ENCODE results near the gene NME7.
"Not testable (repeated sequence)": the region's sequence is repeated elsewhere in the genome, so short reads cannot be mapped to it uniquely, and the experiment has no call there.

NME7 gene

GRCh38 chr1:169217636-169218035, 150.0 kb downstream of the NME7 start:
- DNase-seq (ENCODE audit: low read depth), result no peak

- DNase-seq (ENCODE audit: low read depth), result no peak
These were observed 153.0 kb downstream of the NME7 start for GRCh38 chr1:169214598-169214997.

GRCh38 chr1:169212088-169212487, 155.5 kb downstream of the NME7 start:
- no peak for DNase-seq (ENCODE audit: low read depth)

- DNase-seq (ENCODE audit: low read depth), result no peak
These were observed 159.6 kb downstream of the NME7 start for GRCh38 chr1:169207797-169208520.

GRCh38 chr1:169204157-169204556, 163.4 kb downstream of the NME7 start:
- no peak for DNase-seq (ENCODE audit: low read depth)

GRCh38 chr1:169202791-169203665, 164.6 kb downstream of the NME7 start:
- no peak for DNase-seq (ENCODE audit: low read depth)

GRCh38 chr1:169201084-169201619, 166.4 kb downstream of the NME7 start:
- DNase-seq (ENCODE audit: low read depth), result peak; percentile 43

- no peak for DNase-seq (ENCODE audit: low read depth)
These were observed 167.3 kb downstream of the NME7 start for GRCh38 chr1:169200319-169200718.

- no peak for DNase-seq (ENCODE audit: low read depth)
These were observed 171.0 kb downstream of the NME7 start for GRCh38 chr1:169196581-169196980.

- no peak for DNase-seq (ENCODE audit: low read depth)
These were observed 171.4 kb downstream of the NME7 start for GRCh38 chr1:169196161-169196560.

GRCh38 chr1:169193191-169193850, 174.3 kb downstream of the NME7 start:
- DNase-seq (ENCODE audit: low read depth), result no peak

GRCh38 chr1:169186106-169186505, 181.5 kb downstream of the NME7 start:
- peak; percentile 35 for DNase-seq (ENCODE audit: low read depth)

GRCh38 chr1:169184812-169185211, 182.8 kb downstream of the NME7 start:
- DNase-seq (ENCODE audit: low read depth), result no peak

- DNase-seq (ENCODE audit: low read depth), result no peak
These were observed 187.4 kb downstream of the NME7 start for GRCh38 chr1:169180174-169180573.

GRCh38 chr1:169179431-169179830, 188.2 kb downstream of the NME7 start:
- not testable (repeated sequence) for DNase-seq (ENCODE audit: low read depth)

GRCh38 chr1:169175461-169175860, 192.1 kb downstream of the NME7 start:
- no peak for DNase-seq (ENCODE audit: low read depth)

- peak; percentile 44 for DNase-seq (ENCODE audit: low read depth)
These were observed 204.5 kb downstream of the NME7 start for GRCh38 chr1:169163059-169163458.

GRCh38 chr1:169161496-169162194, 206.0 kb downstream of the NME7 start:
- peak; percentile 47 for DNase-seq (ENCODE audit: low read depth)

- DNase-seq (ENCODE audit: low read depth), result peak; percentile 56
These were observed 206.6 kb downstream of the NME7 start for GRCh38 chr1:169160845-169161495.

GRCh38 chr1:169156580-169156979, 211.0 kb downstream of the NME7 start:
- DNase-seq (ENCODE audit: low read depth), result no peak

GRCh38 chr1:169155675-169156074, 211.9 kb downstream of the NME7 start:
- no peak for DNase-seq (ENCODE audit: low read depth)
